Ishikawa (cell line): ENCODE measurements around the gene IRF2BP1.
A peak's percentile ranks its signal among the peaks of the same experiment; 100 is the strongest.

Experiments used
- CEBPB ChIP-seq: IDR thresholded peaks from 2 replicates; pipeline ENCODE4 v1.6.1; 2012
- CREB1 ChIP-seq: IDR thresholded peaks from 2 replicates; pipeline ENCODE4 v1.6.1; 2012; ENCODE audit warnings: low read depth
- EP300 ChIP-seq: IDR thresholded peaks from 2 replicates; pipeline ENCODE4 v1.6.1; 2012; ENCODE audit warnings: borderline replicate concordance
- FOXM1 ChIP-seq: IDR thresholded peaks from 2 replicates; pipeline ENCODE4 v1.6.1; 2012; ENCODE audit warnings: low read depth, borderline replicate concordance
- TAF1 ChIP-seq: IDR thresholded peaks from 2 replicates; pipeline ENCODE4 v1.6.1; 2012; ENCODE audit warnings: low read depth, mild to moderate bottlenecking
- TCF12 ChIP-seq: IDR thresholded peaks from 2 replicates; pipeline ENCODE4 v1.6.1; 2012; ENCODE audit warnings: low read depth
- TEAD4 ChIP-seq: IDR thresholded peaks from 2 replicates; pipeline ENCODE4 v1.6.1; 2012
- YY1 ChIP-seq: IDR thresholded peaks from 2 replicates; pipeline ENCODE4 v1.6.1; 2012; ENCODE audit warnings: low read depth
- TF ChIP-seq, protein P1 (sequence below): IDR thresholded peaks from 2 replicates; pipeline ENCODE4 v1.6.1; 2012
- TF ChIP-seq, protein P2 (sequence below): IDR thresholded peaks from 2 replicates; pipeline ENCODE4 v1.6.1; 2012; ENCODE audit warnings: low read depth, mild to moderate bottlenecking
- TF ChIP-seq, protein P3 (sequence below): IDR thresholded peaks from 2 replicates; pipeline ENCODE4 v1.6.1; 2012

DNA sequence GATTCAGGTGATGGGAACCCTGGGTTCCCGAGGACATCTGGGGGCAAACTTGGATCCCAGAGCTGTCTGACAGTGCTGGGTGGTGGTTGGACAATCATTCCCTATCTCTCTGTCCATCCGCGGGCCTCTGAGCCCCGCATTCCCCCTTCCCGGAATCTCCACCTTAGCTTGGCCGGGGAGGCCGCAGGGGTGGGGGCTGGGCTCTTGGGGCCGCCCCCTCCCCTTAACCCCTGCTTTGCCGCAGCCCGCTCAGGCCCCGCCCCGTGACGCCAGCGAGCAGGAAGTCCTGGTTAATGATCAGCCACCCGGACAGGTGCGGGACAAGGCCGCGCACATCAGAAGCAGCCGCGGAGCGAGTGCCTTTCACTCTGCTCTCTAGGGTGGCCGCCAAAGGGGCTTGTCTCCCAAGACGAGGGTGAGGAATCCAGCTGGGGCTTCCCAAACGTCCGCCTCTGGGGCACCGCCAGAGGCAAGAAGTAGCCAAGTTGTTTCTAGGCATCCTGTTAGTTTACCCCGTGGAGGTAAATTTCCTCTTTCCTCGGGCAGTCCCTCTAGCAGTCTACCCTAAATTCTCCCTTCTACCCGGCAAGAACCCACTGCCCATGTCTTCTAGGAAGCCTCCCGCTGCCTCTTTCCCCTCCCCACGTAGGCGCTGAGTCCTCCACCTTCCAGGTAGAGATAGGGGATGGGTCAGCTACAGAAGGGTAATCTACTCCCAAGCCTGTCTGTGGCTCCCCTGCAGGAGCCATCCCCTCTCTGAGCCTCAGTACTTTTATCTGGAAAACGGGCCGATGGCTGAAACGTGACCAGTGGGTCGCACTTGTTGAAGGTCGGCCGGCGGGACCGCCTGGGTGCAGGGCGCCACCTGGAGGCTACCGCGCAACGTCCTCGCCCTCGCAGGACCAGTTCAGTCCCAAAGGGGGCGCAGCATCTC lies 3.0 kb downstream of the IRF2BP1 start:
- TF ChIP-seq, protein P1, sequence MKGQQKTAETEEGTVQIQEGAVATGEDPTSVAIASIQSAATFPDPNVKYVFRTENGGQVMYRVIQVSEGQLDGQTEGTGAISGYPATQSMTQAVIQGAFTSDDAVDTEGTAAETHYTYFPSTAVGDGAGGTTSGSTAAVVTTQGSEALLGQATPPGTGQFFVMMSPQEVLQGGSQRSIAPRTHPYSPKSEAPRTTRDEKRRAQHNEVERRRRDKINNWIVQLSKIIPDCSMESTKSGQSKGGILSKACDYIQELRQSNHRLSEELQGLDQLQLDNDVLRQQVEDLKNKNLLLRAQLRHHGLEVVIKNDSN = no peak
- TF ChIP-seq TAF1 (no peak), YY1 (peak; percentile 36; the same call in 1 of the 2 replicates), TEAD4 (no peak), EP300 (no peak), TCF12 (no peak), FOXM1 (no peak), CREB1 (no peak), CEBPB (no peak)
- TF ChIP-seq, protein P2, sequence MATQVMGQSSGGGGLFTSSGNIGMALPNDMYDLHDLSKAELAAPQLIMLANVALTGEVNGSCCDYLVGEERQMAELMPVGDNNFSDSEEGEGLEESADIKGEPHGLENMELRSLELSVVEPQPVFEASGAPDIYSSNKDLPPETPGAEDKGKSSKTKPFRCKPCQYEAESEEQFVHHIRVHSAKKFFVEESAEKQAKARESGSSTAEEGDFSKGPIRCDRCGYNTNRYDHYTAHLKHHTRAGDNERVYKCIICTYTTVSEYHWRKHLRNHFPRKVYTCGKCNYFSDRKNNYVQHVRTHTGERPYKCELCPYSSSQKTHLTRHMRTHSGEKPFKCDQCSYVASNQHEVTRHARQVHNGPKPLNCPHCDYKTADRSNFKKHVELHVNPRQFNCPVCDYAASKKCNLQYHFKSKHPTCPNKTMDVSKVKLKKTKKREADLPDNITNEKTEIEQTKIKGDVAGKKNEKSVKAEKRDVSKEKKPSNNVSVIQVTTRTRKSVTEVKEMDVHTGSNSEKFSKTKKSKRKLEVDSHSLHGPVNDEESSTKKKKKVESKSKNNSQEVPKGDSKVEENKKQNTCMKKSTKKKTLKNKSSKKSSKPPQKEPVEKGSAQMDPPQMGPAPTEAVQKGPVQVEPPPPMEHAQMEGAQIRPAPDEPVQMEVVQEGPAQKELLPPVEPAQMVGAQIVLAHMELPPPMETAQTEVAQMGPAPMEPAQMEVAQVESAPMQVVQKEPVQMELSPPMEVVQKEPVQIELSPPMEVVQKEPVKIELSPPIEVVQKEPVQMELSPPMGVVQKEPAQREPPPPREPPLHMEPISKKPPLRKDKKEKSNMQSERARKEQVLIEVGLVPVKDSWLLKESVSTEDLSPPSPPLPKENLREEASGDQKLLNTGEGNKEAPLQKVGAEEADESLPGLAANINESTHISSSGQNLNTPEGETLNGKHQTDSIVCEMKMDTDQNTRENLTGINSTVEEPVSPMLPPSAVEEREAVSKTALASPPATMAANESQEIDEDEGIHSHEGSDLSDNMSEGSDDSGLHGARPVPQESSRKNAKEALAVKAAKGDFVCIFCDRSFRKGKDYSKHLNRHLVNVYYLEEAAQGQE = no peak
- TF ChIP-seq, protein P3, sequence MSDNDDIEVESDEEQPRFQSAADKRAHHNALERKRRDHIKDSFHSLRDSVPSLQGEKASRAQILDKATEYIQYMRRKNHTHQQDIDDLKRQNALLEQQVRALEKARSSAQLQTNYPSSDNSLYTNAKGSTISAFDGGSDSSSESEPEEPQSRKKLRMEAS = 0 out of 2 replicates have a peak, but pooled peaks have one; percentile 37
